GM23338 (cell line): Measurements from ENCODE around the gene IRAK1BP1. TPM values are rescaled to one million over a fixed set of nuclear protein-coding genes. Genes with fewer than 3 reads are reported as not detected.

Source experiments
- ATAC-seq: fragments of 200-7000 bp; cut with Tn5 transposase; 3 replicates; pipeline ENCODE4 v1.9.1; 2020
- DNase-seq: peaks from one replicate; pipeline ENCODE4 v3.0.0-alpha.2; 2015; ENCODE audit warnings: low spot score
- H2AFZ ChIP-seq: fragments of 200-600 bp; sonication (generic); 2 replicates; pipeline ENCODE4 v1.8.0; 2016; ENCODE audit warnings: antibody characterized with exemption, mild to moderate bottlenecking, moderate library complexity
- H3F3A ChIP-seq: fragments of 200-600 bp; sonication (generic); replicated peaks from 2 replicates; pipeline ENCODE4 v1.8.0; 2017; ENCODE audit warnings: antibody characterized with exemption, mixed run types, low read depth
- H3K27ac ChIP-seq: fragments of 200-600 bp; sonication (generic); 2 replicates; pipeline ENCODE4 v1.6.1; 2016; ENCODE audit warnings: low read depth
- H3K27me3 ChIP-seq: fragments of 200-600 bp; sonication (generic); 2 replicates; pipeline ENCODE4 v1.8.0; 2016; ENCODE audit warnings: mild to moderate bottlenecking, mixed run types, moderate library complexity; ENCODE audit not compliant: insufficient read depth
- H3K36me3 ChIP-seq: fragments of 200-600 bp; sonication (generic); 2 replicates; pipeline ENCODE4 v1.8.0; 2016; ENCODE audit warnings: mild to moderate bottlenecking; ENCODE audit not compliant: insufficient read depth
- H3K4me1 ChIP-seq: fragments of 200-600 bp; sonication (generic); 2 replicates; pipeline ENCODE4 v1.8.0; 2016; ENCODE audit warnings: mild to moderate bottlenecking, moderate library complexity; ENCODE audit not compliant: insufficient read depth
- H3K4me2 ChIP-seq: fragments of 200-600 bp; sonication (generic); 2 replicates; pipeline ENCODE4 v1.7.1; 2017; ENCODE audit warnings: mixed run types
- H3K4me3 ChIP-seq: fragments of 200-600 bp; sonication (generic); 2 replicates; pipeline ENCODE4 v1.6.1; 2016; ENCODE audit warnings: mixed run types
- H3K79me2 ChIP-seq: fragments of 200-600 bp; sonication (generic); replicated peaks from 2 replicates; pipeline ENCODE4 v1.8.0; 2017; ENCODE audit warnings: mild to moderate bottlenecking; ENCODE audit not compliant: insufficient read depth
- H3K9me2 ChIP-seq: fragments of 200-600 bp; sonication (generic); 2 replicates; pipeline ENCODE4 v1.8.0; 2017; ENCODE audit not compliant: insufficient read depth
- H4K20me1 ChIP-seq: fragments of 200-600 bp; sonication (generic); replicated peaks from 2 replicates; pipeline ENCODE4 v1.8.0; 2017; ENCODE audit warnings: mild to moderate bottlenecking; ENCODE audit not compliant: insufficient read depth
- H3K27ac Mint-ChIP-seq: 2 replicates; pipeline ENCODE4 v1.8.0; 2020; ENCODE audit warnings: inconsistent platforms, mild to moderate bottlenecking, moderate library complexity, mixed read lengths
- H3K27me3 Mint-ChIP-seq: 3 replicates; pipeline ENCODE4 v1.8.0; 2022; ENCODE audit warnings: low read depth, mild to moderate bottlenecking, moderate library complexity, mixed read lengths, inconsistent platforms; ENCODE audit not compliant: insufficient read depth, poor library complexity
- H3K36me3 Mint-ChIP-seq: 3 replicates; pipeline ENCODE4 v1.8.0; 2021; ENCODE audit warnings: low read depth, mild to moderate bottlenecking, inconsistent platforms, moderate library complexity, mixed read lengths
- H3K4me1 Mint-ChIP-seq: 3 replicates; pipeline ENCODE4 v1.8.0; 2020; ENCODE audit warnings: mild to moderate bottlenecking, inconsistent platforms, mixed read lengths
- H3K4me3 Mint-ChIP-seq: 3 replicates; pipeline ENCODE4 v1.8.0; 2021; ENCODE audit warnings: moderate library complexity, mild to moderate bottlenecking, inconsistent platforms, mixed read lengths
- H3K9me3 Mint-ChIP-seq: 3 replicates; pipeline ENCODE4 v1.8.0; 2020; ENCODE audit warnings: moderate library complexity, mild to moderate bottlenecking, inconsistent platforms, mixed read lengths
- CTCF ChIP-seq, 2 experiments: fragments of 200-600 bp in 1 of 2; sonication (generic) in 1 of 2; conservative IDR thresholded peaks; 2 replicates each; pipeline versions ENCODE4 v1.5.1 to v1.6.1; 2016 to 2017; ENCODE audit warnings: antibody characterized with exemption in 2 of 2, low read depth in 2 of 2, mild to moderate bottlenecking in 2 of 2, moderate library complexity in 1 of 2
- ETS1 ChIP-seq: IDR thresholded peaks from 2 replicates; pipeline ENCODE4 v1.6.1; 2016; ENCODE audit warnings: antibody characterized with exemption
- EZH2 ChIP-seq: fragments of 200-600 bp; sonication (generic); IDR thresholded peaks from one replicate; pipeline ENCODE4 v1.8.0; 2017; ENCODE audit warnings: antibody characterized with exemption, mild to moderate bottlenecking, low read depth; ENCODE audit not compliant: unreplicated experiment
- EZH2phosphoT487 ChIP-seq: fragments of 200-600 bp; sonication (generic); IDR thresholded peaks from one replicate; pipeline ENCODE4 v1.8.1; 2018; ENCODE audit warnings: antibody characterized with exemption; ENCODE audit not compliant: unreplicated experiment
- JUNB ChIP-seq: IDR thresholded peaks from one replicate; pipeline ENCODE4 v1.6.1; 2016; ENCODE audit warnings: antibody characterized with exemption; ENCODE audit not compliant: unreplicated experiment
- NANOG ChIP-seq: IDR thresholded peaks from 2 replicates; pipeline ENCODE4 v1.6.1; 2016; ENCODE audit warnings: antibody characterized with exemption, borderline replicate concordance
- POLR2AphosphoS5 ChIP-seq: IDR thresholded peaks from 2 replicates; pipeline ENCODE4 v1.6.1; 2016; ENCODE audit warnings: antibody characterized with exemption, low read depth
- ZNF462 ChIP-seq: fragments of 250-450 bp; sonication (Bioruptor Pico); IDR thresholded peaks from 2 replicates; pipeline ENCODE4 v1.5.0; 2020; ENCODE audit warnings: mild to moderate bottlenecking, moderate library complexity
- polyA plus RNA-seq: library from polyadenylated mRNA; unstranded; fragments of >200 nt; fragmentation: Nextera tagmentation; extraction: Ambion mirVana; gene quantifications from 2 replicates; pipeline ENCODE4 v1.2.1, GENCODE V29; 2016
- total RNA-seq: library from RNA; depleted of rRNA; stranded (reverse); fragments of >200 nt; shearing (Covaris generic); gene quantifications from 2 replicates; pipeline ENCODE4 v1.2.3, GENCODE V29; 2014

IRAK1BP1 gene
- total and polyA plus RNA-seq, 2 experiments from 2014 or later: 12.8 to 13.5 TPM

GRCh38 chr6:78936515-78936914 is 69.2 kb downstream of the IRAK1BP1 start (continued):
- TF ChIP-seq ZNF462 (CRISPR knock-in tag) (no peak), ETS1 (no peak), JUNB (no peak), EZH2phosphoT487 (no peak)

GRCh38 chr6:78942446-78942845 is 75.1 kb downstream of the IRAK1BP1 start:
- no peak overlapping the region for H3K4me2 ChIP-seq
- H3K4me1 ChIP-seq: no peaks in the 10 kb centered on the region
- DNase-seq: no peak
- Mint-ChIP-seq H3K9me3 (no peaks in the 10 kb centered on the region; the same call in 2 of the 3 replicates), H3K4me1 (no peaks in the 10 kb centered on the region), H3K4me3 (no peak overlapping the region), H3K27ac (no peak overlapping the region), H3K36me3 (peaks cover 58% of the 10 kb centered on the region), H3K27me3 (no peaks in the 10 kb centered on the region)
- H3F3A ChIP-seq: no peaks in the 10 kb centered on the region
- H3K9me2 ChIP-seq: no peaks in the 10 kb centered on the region
- no peak overlapping the region for H3K4me3 ChIP-seq
- H2AFZ ChIP-seq: no peak overlapping the region
- H3K79me2 ChIP-seq: no peaks in the 10 kb centered on the region
- ATAC-seq: no peak
- no peak overlapping the region for H3K27ac ChIP-seq
- no peak for TF ChIP-seq POLR2AphosphoS5
- TF ChIP-seq EZH2: no peak
- TF ChIP-seq ETS1: no peak
- TF ChIP-seq EZH2phosphoT487: no peak
- TF ChIP-seq CTCF (conservative IDR thresholded peaks at IDR 0.05; ENCODE audit: low read depth in 2 of 2): no peak
- TF ChIP-seq NANOG: no peak
- peaks cover 45% of the 10 kb centered on the region for H3K36me3 ChIP-seq
- no peaks in the 10 kb centered on the region for H3K27me3 ChIP-seq
- no peaks in the 10 kb centered on the region for H4K20me1 ChIP-seq
